Activated CD4-positive, alpha-beta T cell treated with anti-CD3 and anti-CD28 coated beads, Interleukin-2, amount 50 U/mL, for 24 hours (primary cell): ENCODE results near the gene PKHD1.

ENCODE experiments used
- DNase-seq, 2 donors: peaks; one replicate each; pipeline ENCODE4 v3.0.0-alpha.2; 2020; ENCODE audit warnings: low read depth in 1 of 2, low spot score in 1 of 2

The PKHD1 gene, protein sequence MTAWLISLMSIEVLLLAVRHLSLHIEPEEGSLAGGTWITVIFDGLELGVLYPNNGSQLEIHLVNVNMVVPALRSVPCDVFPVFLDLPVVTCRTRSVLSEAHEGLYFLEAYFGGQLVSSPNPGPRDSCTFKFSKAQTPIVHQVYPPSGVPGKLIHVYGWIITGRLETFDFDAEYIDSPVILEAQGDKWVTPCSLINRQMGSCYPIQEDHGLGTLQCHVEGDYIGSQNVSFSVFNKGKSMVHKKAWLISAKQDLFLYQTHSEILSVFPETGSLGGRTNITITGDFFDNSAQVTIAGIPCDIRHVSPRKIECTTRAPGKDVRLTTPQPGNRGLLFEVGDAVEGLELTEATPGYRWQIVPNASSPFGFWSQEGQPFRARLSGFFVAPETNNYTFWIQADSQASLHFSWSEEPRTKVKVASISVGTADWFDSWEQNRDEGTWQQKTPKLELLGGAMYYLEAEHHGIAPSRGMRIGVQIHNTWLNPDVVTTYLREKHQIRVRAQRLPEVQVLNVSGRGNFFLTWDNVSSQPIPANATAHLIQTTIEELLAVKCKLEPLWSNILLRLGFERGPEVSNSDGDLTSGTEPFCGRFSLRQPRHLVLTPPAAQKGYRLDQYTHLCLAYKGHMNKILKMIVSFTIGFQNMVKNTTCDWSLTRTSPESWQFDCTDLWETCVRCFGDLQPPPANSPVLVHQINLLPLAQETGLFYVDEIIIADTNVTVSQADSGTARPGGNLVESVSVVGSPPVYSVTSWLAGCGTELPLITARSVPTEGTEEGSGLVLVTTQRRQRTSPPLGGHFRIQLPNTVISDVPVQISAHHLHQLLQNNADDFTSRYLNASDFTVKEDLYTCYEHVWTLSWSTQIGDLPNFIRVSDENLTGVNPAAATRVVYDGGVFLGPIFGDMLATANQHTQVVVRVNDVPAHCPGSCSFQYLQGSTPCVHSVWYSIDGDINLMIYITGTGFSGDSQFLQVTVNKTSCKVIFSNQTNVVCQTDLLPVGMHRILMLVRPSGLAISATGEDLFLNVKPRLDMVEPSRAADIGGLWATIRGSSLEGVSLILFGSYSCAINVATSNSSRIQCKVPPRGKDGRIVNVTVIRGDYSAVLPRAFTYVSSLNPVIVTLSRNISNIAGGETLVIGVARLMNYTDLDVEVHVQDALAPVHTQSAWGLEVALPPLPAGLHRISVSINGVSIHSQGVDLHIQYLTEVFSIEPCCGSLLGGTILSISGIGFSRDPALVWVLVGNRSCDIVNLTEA (N-terminal part only)

DNA sequence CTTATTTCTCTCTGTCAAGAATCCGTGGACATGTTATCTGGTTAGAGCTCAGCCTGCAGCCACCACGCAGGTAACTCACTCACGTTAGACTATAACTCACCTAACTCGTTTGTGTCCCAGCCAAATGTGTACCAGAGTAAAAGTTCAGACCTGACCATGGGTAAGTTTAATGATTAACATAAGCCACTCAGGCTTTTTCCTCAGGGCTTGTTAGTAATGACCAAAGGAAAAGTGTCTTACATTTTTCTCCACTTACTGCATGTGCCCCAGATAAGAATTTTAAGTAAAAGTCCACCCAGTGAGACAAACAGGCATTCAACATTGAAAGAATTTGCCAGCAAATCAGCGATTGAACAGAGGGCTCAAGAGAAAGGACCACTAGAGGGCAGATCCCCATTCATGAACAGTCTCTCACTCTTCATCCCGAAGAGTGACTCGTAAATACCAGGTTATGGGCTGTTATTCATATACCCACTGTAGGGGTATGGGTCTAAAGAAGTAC is at the start of gene PKHD1:
TSS of gene PKHD1 (minus strand) at position 116 of the 502 bp plus-strand sequence. CDS start 2,680 bp downstream, outside the sequence.
- no peak for DNase-seq

DNA sequence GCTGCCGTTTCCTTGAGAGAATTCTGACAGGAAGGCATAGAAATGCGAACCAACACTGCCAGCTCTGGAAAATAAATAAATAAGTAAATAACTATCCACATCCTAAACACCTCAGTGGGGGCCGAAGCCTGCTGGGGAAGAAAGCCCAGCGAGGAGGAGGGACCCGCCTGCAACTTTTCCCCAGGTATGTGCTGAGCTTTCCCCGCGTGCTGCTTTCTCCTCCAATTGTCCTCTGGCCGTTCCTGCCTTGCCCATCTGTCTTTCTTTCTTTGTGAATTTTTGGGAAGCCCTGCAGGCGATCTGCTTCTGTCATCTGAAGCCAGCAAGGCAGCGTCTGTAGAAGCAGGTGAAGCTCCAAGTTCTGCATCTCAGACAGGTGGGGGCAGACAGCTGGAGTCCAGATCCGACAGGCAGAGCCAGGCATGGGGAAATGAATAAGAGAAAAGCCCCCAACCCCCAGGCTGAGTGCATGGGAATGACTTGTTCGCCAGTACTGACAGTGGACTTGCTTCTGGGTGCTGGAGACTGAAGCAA is 49.6 kb upstream of the PKHD1 start:
- no peak for DNase-seq

DNA sequence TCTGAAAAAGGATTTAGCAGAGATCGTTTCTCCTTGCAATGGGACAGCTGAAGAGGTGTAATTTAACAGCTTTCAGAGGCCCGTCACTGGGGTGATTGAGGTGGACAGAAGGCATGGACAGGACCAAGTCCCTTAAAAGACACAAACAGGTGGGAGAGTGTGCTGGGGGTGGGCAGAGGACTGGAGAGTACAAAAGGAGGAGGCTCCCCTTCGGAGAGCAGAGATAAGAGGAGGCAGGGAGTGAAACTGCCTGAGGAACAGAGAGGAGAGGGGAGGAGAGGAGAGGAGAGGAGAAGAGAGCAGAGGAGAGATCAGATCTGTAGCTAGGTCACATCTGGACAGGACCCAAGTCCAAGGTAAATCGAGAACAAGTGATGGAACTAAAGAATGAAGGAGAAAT is 48.6 kb upstream of the PKHD1 start:
- DNase-seq = no peak

DNA sequence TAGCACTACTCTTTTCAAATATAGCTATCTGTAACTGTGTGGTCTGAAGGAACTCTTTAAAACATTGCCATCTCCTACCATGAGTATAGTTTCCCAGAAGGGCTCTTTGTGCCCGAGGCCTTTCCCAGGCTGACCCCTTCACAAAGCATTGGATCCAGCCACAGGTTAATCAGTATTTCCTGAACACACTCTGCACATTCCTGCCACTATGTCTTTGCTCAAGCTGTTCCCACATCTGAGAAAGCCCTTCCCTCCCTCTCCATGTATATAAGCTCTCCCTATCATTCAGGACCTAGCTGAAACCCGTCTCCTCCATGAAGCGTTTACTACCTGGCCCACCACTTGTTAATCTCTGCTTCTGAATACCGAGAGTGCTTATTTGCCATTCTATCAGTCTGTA is 47.8 kb upstream of the PKHD1 start:
- DNase-seq = no peak

DNA sequence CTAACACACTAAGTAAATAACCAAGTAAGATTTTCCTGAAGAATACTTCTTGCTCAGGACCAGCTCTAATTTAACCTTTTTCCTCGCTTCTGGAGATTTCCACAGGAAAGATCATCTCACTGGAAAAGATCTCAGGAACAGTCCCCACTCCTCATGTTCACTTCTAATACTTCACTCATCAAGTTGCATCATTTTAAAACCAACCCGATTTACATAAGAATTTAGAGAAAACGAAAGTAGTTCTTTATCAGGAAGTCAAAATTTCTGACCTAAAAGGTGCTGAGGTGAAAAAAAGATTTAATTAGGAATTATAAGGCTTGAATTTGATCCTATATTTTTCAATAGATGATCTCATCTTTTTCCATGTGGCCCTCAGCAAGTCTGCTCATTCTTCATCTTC is 46.6 kb upstream of the PKHD1 start:
- no peak for DNase-seq

DNA sequence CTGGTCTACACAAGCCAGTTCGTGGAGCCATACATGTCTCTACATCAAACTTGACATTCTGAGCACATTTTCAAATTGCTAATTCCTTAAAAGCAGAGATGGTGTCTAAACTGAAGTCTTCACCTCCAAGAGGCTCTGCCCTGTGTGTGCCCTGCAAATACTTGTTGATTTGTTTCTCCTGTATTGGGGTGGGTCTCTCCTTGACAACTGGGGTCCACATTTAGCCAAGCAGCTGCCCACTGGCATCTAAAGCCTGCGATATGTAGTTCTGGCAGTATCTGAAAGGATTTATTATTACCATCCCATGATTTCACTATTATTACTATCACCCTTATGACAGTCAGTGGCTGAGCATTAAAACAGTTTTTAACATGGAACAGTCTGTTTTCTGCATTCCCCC is 45.9 kb upstream of the PKHD1 start:
- no peak for DNase-seq

DNA sequence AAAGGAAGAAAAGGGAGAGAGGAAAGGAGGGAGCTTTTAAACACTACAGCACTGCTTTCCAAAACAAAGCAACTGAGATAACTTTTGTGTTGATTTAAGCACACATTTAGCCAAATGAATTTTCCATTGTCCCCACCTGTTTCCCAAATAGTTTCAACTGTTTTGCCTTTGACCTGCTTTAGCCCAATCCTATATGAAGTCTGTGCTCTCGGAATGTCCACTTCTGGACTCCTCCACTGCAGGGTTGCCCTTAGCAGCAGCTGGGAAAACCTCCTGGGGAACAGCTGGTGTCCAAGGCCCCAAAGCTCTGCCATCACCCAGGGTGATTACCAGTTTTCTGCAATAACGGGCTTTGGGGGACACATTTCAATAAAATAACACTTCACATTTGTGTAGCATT is 44.9 kb upstream of the PKHD1 start:
- no peak for DNase-seq

DNA sequence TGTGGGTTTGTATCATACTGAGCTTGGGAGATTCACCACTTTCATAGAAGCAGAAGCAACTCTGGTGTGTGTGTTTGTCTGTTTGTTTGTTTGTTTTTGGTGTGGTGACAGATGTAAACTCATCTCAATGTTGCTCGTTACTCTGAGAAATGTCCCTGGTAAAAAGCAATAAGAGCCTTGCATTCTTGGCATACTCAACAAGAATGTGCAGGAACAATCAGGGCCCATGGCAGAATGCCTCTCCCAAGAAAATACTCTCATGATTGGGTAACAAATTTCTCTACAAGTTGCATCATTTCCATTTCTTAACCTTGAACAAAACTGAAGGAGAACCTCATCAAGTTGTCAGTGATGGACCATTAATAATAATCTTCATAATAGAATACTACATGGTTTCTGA is 43.0 kb upstream of the PKHD1 start:
- DNase-seq = no peak

DNA sequence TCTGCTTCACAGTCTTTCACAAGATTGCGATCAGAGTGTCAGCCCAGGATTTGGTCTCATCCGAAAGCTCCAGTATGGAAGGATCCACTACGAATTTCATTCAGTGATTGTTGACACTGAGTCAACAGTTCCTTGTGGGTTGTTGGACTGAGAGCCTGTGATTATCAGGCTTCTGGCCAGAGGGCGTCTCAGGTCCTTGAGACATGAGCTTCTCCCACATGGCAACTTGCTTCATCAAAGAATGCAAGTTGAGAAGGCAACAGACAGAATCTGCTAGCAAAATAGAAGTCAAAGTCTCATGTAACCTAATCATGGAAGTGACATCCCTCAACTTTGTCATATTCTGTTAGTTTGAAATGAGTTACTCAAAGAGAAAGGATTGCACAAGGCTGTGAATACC is 40.5 kb upstream of the PKHD1 start:
- no peak for DNase-seq

DNA sequence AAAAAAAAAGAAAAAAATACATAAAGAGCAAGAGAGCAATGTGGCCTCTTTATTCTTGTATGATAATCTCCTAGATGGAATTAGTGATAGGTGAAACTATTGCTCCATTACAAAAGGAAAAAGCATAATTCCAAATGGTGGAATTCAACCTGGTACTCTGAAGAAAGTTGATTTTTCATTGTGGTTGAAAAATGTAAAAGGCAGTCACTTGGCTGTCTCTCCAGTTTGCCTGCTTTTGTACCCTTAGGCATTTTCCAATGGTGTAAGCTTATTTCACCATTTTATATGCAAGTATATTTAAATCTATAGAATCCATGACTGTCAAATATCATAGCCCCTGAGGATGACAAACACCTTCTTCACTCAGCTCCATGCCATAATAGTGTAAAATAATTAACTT is 38.8 kb upstream of the PKHD1 start:
- no peak for DNase-seq

DNA sequence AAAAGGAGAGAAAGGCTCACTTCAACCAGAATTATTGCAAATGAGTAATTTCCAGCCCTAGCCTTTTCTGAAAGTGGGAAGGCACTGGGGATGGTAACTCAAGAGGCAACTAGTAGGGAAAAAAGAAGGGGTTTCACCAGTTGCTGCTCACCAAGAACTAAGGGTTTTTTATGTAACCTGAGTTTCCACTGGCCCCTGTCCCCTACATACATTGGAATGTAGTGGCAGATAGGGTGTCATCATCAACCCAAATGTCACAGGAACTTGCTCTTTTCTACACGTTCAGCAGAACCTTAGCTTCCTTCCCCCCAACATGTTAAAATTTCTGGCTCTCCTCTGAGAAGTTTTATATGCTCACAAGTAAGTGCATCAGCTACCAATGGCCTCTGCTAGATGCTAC is 38.2 kb upstream of the PKHD1 start:
- DNase-seq = no peak

DNA sequence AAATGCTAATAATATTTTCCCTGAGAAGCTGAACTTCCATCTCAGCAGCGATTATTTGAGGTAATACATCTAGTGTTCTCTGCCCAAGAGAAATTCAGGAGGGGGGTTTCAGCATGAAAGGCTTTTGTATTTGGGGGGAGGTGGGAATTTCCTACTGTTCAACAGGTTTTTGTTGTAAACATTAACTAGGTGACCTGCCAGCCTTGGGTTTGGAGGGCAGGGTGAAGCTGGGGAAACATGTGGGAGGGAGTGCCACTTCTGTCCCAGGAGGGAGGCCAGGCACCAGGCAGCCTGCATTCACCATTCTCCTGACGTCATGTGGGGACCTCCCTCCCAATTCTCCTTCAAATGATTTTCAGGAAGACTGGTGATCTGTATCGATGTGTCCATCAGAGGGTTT is 37.7 kb upstream of the PKHD1 start:
- no peak for DNase-seq

DNA sequence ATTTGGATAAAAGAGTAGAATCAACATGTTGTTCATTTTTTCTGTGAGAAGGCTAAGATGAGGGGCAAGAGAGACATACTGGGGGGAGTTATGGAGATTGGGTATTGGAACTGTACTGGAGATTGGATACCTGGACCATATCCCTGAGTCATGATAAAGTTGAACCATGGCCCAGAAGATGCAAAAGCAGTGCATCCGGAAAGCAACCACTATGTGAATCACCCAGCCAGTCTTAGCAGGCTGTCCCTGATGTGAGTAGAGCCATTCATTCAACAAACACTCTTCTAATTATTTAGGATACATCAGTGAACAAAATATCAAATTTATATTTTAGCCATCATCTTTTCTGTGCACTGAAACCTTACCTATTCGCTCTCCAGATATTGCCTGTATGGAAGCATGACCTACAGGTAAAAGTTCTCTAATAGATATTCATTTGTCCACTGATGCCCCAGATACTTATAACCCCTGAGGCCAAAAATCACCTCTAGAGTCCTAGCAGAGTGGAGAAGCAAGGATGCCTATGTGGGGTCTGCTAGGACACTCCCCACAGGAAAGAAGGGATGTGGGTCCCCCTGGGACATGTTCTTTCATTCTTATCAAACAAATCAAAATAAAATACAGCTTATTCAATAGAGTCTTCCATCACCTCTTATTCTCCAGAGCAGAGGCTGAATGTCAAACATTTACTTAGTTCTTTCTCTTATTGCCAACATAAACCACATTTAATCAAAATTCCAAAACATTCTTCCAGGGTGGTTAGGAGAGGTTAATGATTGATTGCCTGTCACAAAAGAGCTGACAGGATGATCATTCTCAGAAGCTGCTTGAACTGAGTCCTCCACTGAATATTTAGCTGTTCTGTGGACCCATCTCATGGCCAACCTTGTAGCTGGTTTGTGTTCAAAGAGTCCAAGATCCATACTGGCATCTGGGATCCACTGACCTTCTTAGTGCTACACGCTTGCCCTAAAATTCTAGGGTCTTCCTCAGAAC is 37.0 kb upstream of the PKHD1 start:
- DNase-seq = no peak

DNA sequence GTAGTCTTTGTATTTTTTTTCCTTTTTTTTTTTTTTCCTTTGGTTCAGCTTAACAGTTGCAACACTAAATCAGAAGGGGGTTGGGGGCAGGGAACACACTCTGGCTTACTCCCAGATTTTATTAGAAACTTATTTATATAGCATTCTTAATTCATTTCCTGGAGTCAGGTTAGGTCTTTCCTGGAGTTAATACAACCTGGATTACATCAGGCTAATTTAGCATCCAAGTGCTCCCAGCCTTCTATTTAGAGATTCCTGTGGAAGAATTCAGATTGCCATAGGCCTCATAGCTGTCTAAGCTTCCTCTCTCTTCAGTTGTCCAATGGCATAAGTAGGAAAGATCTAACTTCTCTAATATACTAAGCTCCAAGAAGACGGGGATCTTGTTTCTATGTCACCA is 35.8 kb upstream of the PKHD1 start:
- no peak for DNase-seq

DNA sequence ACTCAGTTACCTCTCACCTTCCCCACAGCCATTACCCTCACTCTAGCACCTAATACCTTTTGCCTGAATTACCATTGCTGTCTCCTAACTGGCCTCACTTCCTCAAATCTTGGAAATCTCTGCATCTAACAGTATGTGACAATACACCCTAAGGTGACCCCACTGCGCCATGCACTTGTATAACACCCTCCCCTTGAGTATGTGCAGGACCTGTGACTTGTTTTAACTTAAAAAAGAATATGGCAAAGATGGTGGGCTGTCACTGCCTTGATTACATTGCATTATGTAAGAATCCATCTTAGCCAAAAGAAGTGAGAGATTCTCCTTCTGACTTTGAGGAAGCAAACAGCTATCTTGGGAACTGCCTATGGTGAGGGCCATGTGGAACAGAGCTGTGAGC is 29.9 kb upstream of the PKHD1 start:
- no peak for DNase-seq

DNA sequence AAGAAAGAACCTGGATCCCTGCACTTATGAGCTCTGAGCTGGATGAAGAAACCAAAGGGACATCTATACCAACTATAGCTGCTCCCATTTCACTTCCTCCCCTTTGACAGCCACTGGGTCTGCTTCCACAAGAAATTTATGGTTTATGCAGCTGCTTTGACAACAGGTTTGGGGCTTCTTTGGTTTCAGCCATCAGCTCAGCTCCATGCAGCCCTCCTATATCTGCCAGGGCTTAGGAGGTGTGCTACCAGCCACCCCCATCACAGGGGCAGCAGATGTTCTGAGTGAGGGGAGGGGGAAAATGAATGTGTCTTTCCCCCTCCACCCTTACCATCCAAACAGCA is 29.2 kb upstream of the PKHD1 start:
- no peak for DNase-seq

DNA sequence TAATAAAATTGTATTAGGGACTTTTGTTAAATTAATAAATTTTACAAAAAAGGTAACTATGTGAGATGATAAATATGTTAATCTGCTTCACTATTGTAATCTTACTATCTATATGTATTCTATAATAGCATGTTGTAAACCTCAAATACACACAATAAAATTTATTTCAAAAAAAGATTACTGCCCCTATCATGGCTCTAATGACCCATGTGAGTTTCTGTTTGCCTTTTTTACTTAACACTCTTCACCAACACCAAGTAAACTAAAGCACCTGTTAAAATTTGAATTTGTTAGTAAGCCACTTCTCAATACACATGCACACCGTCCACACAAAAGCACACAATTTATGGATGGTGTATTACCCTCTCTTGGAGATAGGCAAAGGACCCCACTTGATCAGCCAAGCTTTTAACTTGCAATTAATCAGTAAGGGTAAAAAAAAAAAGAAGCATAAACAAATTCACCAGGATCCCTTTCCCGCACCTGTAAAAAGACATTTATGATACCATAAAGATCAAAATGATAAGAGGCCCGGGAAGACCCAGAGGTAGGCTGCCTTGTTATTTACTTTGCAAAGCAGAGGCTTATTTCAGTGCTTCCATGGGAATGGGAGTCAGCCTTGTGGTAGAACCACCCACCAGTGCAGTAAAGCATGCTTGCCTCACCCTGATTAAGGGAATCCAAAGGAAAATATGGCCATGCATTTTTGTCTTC is 28.6 kb upstream of the PKHD1 start:
- DNase-seq = no peak

DNA sequence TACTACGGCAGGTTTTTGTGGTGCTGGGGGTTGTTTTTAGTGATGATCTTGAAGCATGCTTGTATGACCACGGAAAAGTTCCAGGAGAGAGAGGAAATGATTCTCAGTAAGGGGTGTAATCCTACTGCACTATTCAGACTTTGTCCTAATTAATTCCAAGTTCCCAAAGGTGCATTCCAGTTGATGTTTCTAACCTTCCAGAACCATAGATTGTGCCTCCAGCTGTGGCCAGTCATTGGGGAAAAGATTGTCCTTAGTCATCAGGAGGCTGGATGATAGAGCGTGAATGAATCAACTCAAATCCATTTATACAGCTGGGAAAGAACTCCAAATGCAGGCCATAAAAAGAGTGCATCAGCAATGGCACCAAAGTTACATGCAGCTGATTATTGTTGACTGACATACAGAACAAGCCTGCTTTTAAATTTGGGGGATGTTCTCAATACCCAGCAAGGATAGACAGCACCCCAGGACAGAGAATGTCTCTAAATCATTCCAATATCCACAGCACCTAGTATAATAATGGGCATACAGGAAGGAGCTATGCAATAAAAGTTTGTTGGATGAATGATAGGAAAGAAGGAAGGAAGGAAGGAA is 27.8 kb upstream of the PKHD1 start:
- DNase-seq = no peak

DNA sequence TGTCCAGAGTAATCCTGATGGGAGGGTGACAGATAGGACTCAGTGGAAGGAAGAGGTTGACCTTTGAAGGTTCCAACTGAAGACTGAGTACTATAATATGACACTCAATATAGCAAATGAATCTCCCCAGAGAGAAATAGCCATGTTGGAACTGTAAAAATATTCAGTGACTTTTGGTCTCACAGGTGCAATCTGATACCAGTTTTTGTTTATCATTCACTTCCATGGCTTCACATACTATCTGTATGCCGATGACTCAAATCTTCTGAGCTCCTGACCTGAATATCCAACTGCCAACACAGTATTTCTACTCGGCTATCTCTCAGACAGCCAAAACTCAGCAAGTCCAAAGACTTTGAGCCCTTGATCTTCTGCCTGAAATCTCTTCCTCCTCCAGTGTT is 21.8 kb upstream of the PKHD1 start:
- no peak for DNase-seq
